ENCODE results near the gene MGLL. TPM values are rescaled to one million over a fixed set of nuclear protein-coding genes. Genes with fewer than 3 reads are reported as not detected.

The MGLL gene
- total RNA-seq, 4 donors from 2014 or later: 36.7 to 146 (median 73.5) TPM

- intact Hi-C loops (cut with DNase I): no loop called here
- 85 to 91% methylated on average over 7 to 16 of the region's 23 CpGs for WGBS, 2 donors
- H3K4me3 ChIP-seq: no peak overlapping the region
- no peaks in the 10 kb centered on the region for H3K27me3 ChIP-seq
- H3K4me1 ChIP-seq: peaks cover 40 to 78% (median 40%) of the 10 kb centered on the region in 3 donors
- TF ChIP-seq, protein P1, sequence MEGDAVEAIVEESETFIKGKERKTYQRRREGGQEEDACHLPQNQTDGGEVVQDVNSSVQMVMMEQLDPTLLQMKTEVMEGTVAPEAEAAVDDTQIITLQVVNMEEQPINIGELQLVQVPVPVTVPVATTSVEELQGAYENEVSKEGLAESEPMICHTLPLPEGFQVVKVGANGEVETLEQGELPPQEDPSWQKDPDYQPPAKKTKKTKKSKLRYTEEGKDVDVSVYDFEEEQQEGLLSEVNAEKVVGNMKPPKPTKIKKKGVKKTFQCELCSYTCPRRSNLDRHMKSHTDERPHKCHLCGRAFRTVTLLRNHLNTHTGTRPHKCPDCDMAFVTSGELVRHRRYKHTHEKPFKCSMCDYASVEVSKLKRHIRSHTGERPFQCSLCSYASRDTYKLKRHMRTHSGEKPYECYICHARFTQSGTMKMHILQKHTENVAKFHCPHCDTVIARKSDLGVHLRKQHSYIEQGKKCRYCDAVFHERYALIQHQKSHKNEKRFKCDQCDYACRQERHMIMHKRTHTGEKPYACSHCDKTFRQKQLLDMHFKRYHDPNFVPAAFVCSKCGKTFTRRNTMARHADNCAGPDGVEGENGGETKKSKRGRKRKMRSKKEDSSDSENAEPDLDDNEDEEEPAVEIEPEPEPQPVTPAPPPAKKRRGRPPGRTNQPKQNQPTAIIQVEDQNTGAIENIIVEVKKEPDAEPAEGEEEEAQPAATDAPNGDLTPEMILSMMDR (IDR thresholded peaks at IDR 0.05): no peak
- TF ChIP-seq POLR2A (IDR thresholded peaks at IDR 0.05): no peak
- no peak for DNase-seq
- H3K36me3 ChIP-seq: peaks cover 4 to 62% (median 6%) of the 10 kb centered on the region in 3 donors
- H3K9me3 ChIP-seq: no peaks in the 10 kb centered on the region
- peak overlapping the region; percentile 82 to 95 (median 92) for H3K27ac ChIP-seq
These were observed 6.4 kb downstream of the MGLL start for GRCh38 chr3:127815641-127816605.

- intact Hi-C loops (cut with DNase I): no loop called here
- Histone ChIP-seq H3K36me3 (peaks cover 4 to 71% (median 6%) of the 10 kb centered on the region in 3 donors), H3K27me3 (no peaks in the 10 kb centered on the region), H3K4me1 (peaks cover 30 to 69% (median 31%) of the 10 kb centered on the region in 3 donors), H3K4me3 (no peak overlapping the region), H3K9me3 (no peaks in the 10 kb centered on the region), H3K27ac (peak overlapping the region in 3 of 4 donors; percentile 17 to 32 (median 31))
- WGBS, 2 donors: 79 to 83% methylated on average over 7 of the region's 7 CpGs
- TF ChIP-seq POLR2A (IDR thresholded peaks at IDR 0.05): no peak
- TF ChIP-seq, protein P1 (IDR thresholded peaks at IDR 0.05): no peak
- DNase-seq: no peak
These were observed 7.3 kb downstream of the MGLL start for GRCh38 chr3:127815001-127815400.

DNA sequence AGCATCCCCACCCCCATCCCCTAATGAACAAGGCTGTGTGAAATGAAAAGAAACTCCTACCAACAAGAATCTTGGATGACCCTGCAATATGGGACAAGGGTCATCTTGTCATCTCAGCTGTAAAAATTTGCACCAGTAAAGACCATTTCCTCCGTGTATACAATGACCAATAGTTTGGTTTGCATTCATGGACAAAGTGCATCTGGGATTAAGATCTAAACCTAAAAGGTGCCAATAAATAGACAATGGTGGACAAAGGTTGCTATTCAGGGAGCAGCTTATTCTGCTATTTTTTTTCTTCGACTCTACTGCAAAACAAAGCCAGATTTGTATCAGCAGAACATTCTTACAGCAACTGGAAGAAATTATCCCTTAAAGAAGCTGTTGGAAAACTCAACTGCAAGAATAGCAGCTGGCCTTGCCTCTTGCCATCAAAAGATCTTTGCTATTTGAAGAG lies 8.0 kb downstream of the MGLL start:
- H3K27ac ChIP-seq: peak overlapping the region in 1 of 4 donors; percentile 31
- DNase-seq: no peak
- no peak overlapping the region for H3K4me3 ChIP-seq
- peaks cover 4 to 78% (median 6%) of the 10 kb centered on the region in 3 donors for H3K36me3 ChIP-seq
- intact Hi-C loops (cut with DNase I): no loop called here
- H3K9me3 ChIP-seq: no peaks in the 10 kb centered on the region
- 40 to 54% methylated on average over 2 of the region's 2 CpGs for WGBS, 2 donors
- TF ChIP-seq, protein P1 (IDR thresholded peaks at IDR 0.05): no peak
- no peak for TF ChIP-seq POLR2A (IDR thresholded peaks at IDR 0.05)
- peaks cover 24 to 62% (median 25%) of the 10 kb centered on the region in 3 donors for H3K4me1 ChIP-seq
- H3K27me3 ChIP-seq: no peaks in the 10 kb centered on the region

- no peak overlapping the region for H3K4me3 ChIP-seq
- intact Hi-C loops (cut with DNase I): no loop called here
- DNase-seq: no peak
- no peak overlapping the region for H3K27ac ChIP-seq
- H3K27me3 ChIP-seq: no peaks in the 10 kb centered on the region
- no peaks in the 10 kb centered on the region for H3K9me3 ChIP-seq
- TF ChIP-seq, protein P1 (IDR thresholded peaks at IDR 0.05): no peak
- TF ChIP-seq POLR2A (IDR thresholded peaks at IDR 0.05): no peak
- H3K4me1 ChIP-seq: peaks cover 7 to 40% (median 10%) of the 10 kb centered on the region in 3 donors
- H3K36me3 ChIP-seq: peaks cover 4 to 93% (median 6%) of the 10 kb centered on the region in 3 donors
These were observed 10.2 kb downstream of the MGLL start for GRCh38 chr3:127812151-127812550.

- Histone ChIP-seq H3K27me3 (no peaks in the 10 kb centered on the region), H3K4me3 (no peak overlapping the region), H3K27ac (no peak overlapping the region), H3K4me1 (peaks cover 5 to 36% (median 6%) of the 10 kb centered on the region in 3 donors), H3K9me3 (no peaks in the 10 kb centered on the region), H3K36me3 (peaks cover 4 to 89% (median 6%) of the 10 kb centered on the region in 3 donors)
- DNase-seq: no peak
- TF ChIP-seq, protein P1 (IDR thresholded peaks at IDR 0.05): no peak
- no peak for TF ChIP-seq POLR2A (IDR thresholded peaks at IDR 0.05)
- intact Hi-C loops (cut with DNase I): no loop called here
- WGBS, 2 donors: 96 to 100% methylated on average over 2 to 3 of the region's 3 CpGs
These were observed 10.6 kb downstream of the MGLL start for GRCh38 chr3:127811717-127812116.

Data from esophagus squamous epithelium (tissue), 5 donors.